ENCODE measurements around the gene TMA7B. TPM values are rescaled to one million over a fixed set of nuclear protein-coding genes. Genes with fewer than 3 reads are reported as not detected.

Gene TMA7B
- total and polyA plus RNA-seq, 7 donors: 0.41 TPM; not detected in 6

- Histone ChIP-seq H3K4me1 (no peaks in the 10 kb centered on the region), H3K4me3 (no peak overlapping the region), H3K9me3 (no peaks in the 10 kb centered on the region), H3K27me3 (peaks cover 0 to 35% (median 12%) of the 10 kb centered on the region in 3 donors), H3K27ac (no peak overlapping the region), H3K36me3 (no peaks in the 10 kb centered on the region)
- no peak for TF ChIP-seq POLR2A (IDR thresholded peaks at IDR 0.05)
- WGBS, 2 donors: 41 to 44% methylated on average over 4 of the region's 4 CpGs
- DNase-seq: no peak
- intact Hi-C loops (cut with DNase I): no loop called here
Measured at GRCh38 chr22:39915295-39915726, 44.9 kb upstream of the TMA7B start.

GRCh38 chr22:39916496-39916895, 43.7 kb upstream of the TMA7B start:
- Histone ChIP-seq H3K27ac (no peak overlapping the region), H3K9me3 (no peaks in the 10 kb centered on the region), H3K4me3 (no peak overlapping the region), H3K36me3 (no peaks in the 10 kb centered on the region), H3K27me3 (peaks cover 0 to 27% (median 14%) of the 10 kb centered on the region in 3 donors), H3K4me1 (no peaks in the 10 kb centered on the region)
- intact Hi-C loops (cut with DNase I): no loop called here
- no peak for DNase-seq
- WGBS, 2 donors: 84% methylated on average over 3 of the region's 3 CpGs
- TF ChIP-seq EP300 (IDR thresholded peaks at IDR 0.05) (no peak), CTCF (IDR thresholded peaks at IDR 0.05) (no peak), POLR2A (IDR thresholded peaks at IDR 0.05) (no peak), POLR2AphosphoS5 (IDR thresholded peaks at IDR 0.05) (no peak)

GRCh38 chr22:39917197-39917643, 43.0 kb upstream of the TMA7B start:
- H3K27ac ChIP-seq: no peak overlapping the region
- TF ChIP-seq CTCF (IDR thresholded peaks at IDR 0.05) (no peak), EP300 (IDR thresholded peaks at IDR 0.05) (no peak), POLR2A (IDR thresholded peaks at IDR 0.05) (no peak), POLR2AphosphoS5 (IDR thresholded peaks at IDR 0.05) (no peak)

GRCh38 chr22:39917776-39918495, 42.3 kb upstream of the TMA7B start:
- H3K27me3 ChIP-seq: peaks cover 0 to 14% (median 7%) of the 10 kb centered on the region in 3 donors
- H3K36me3 ChIP-seq: no peaks in the 10 kb centered on the region
- intact Hi-C loops (cut with DNase I): no loop called here
- no peak for TF ChIP-seq POLR2A (IDR thresholded peaks at IDR 0.05)
- TF ChIP-seq EP300 (IDR thresholded peaks at IDR 0.05): no peak
- no peak for TF ChIP-seq POLR2AphosphoS5 (IDR thresholded peaks at IDR 0.05)
- no peak for TF ChIP-seq CTCF (IDR thresholded peaks at IDR 0.05)
- no peaks in the 10 kb centered on the region for H3K4me1 ChIP-seq
- no peak overlapping the region for H3K4me3 ChIP-seq
- DNase-seq: no peak
- WGBS, 2 donors: 66 to 73% methylated on average over 12 of the region's 12 CpGs
- H3K27ac ChIP-seq: no peak overlapping the region
- no peaks in the 10 kb centered on the region for H3K9me3 ChIP-seq

More at GRCh38 chr22:39917197-39917643, 43.0 kb upstream of the TMA7B start:
- Histone ChIP-seq H3K27me3 (peaks cover 0 to 20% (median 7%) of the 10 kb centered on the region in 3 donors), H3K4me1 (no peaks in the 10 kb centered on the region), H3K9me3 (no peaks in the 10 kb centered on the region), H3K36me3 (no peaks in the 10 kb centered on the region), H3K4me3 (no peak overlapping the region)
- 60 to 65% methylated on average over 5 of the region's 5 CpGs for WGBS, 2 donors
- intact Hi-C loops (cut with DNase I): no loop called here
- no peak for DNase-seq

- Histone ChIP-seq H3K9me3 (no peaks in the 10 kb centered on the region), H3K4me3 (no peak overlapping the region), H3K27me3 (peaks cover 0 to 12% (median 7%) of the 10 kb centered on the region in 3 donors), H3K36me3 (no peaks in the 10 kb centered on the region), H3K4me1 (no peaks in the 10 kb centered on the region), H3K27ac (no peak overlapping the region)
- intact Hi-C loops (cut with DNase I): no loop called here
- TF ChIP-seq CTCF (IDR thresholded peaks at IDR 0.05) (no peak), POLR2AphosphoS5 (IDR thresholded peaks at IDR 0.05) (no peak), EP300 (IDR thresholded peaks at IDR 0.05) (no peak), POLR2A (IDR thresholded peaks at IDR 0.05) (no peak)
- no peak for DNase-seq
- 80 to 87% methylated on average over 8 of the region's 8 CpGs for WGBS, 2 donors
Measured at GRCh38 chr22:39920134-39920743, 40.0 kb upstream of the TMA7B start.
